Liver (tissue), 9 donors: ENCODE data around the gene COL27A1. TPM values are rescaled to one million over a fixed set of nuclear protein-coding genes. Genes with fewer than 3 reads are reported as not detected.

ENCODE experiments used
- DNase-seq: peaks from one replicate; pipeline ENCODE4 v3.0.0-alpha.2; 2017; ENCODE audit warnings: low spot score
- H3K27ac ChIP-seq, 2 donors: one replicate each; pipeline ENCODE4 v1.7.0; 2013; ENCODE audit warnings: inconsistent platforms in 2 of 2, low read length in 2 of 2, control low read depth in 1 of 2, low read depth in 1 of 2, mild to moderate bottlenecking in 1 of 2
- H3K27me3 ChIP-seq, 4 donors: one replicate each; pipeline versions ENCODE4 v1.6.1 to v1.7.0; 2013; ENCODE audit warnings: low read length in 3 of 4, inconsistent platforms in 1 of 4, mild to moderate bottlenecking in 1 of 4, moderate library complexity in 1 of 4; ENCODE audit not compliant: control insufficient read depth in 4 of 4, insufficient read depth in 4 of 4
- H3K36me3 ChIP-seq, 4 donors: one replicate each; pipeline versions ENCODE4 v1.6.1 to v1.7.0; 2013; ENCODE audit warnings: low read length in 3 of 4, mild to moderate bottlenecking in 3 of 4, low read depth in 1 of 4, moderate library complexity in 1 of 4; ENCODE audit not compliant: control insufficient read depth in 4 of 4, insufficient read depth in 3 of 4
- H3K4me1 ChIP-seq, 4 donors: one replicate each; pipeline versions ENCODE4 v1.6.1 to v1.7.0; 2013; ENCODE audit warnings: low read length in 3 of 4, mild to moderate bottlenecking in 3 of 4, moderate library complexity in 1 of 4; ENCODE audit not compliant: control insufficient read depth in 4 of 4, insufficient read depth in 4 of 4
- H3K4me3 ChIP-seq, 3 donors: one replicate each; pipeline versions ENCODE4 v1.6.1 to v1.7.0; 2013; ENCODE audit warnings: low read length in 3 of 3, control low read depth in 1 of 3, low read depth in 1 of 3, mild to moderate bottlenecking in 1 of 3
- H3K9ac ChIP-seq, 2 donors: one replicate each; pipeline ENCODE4 v1.7.0; 2013; ENCODE audit warnings: low read length in 2 of 2, mild to moderate bottlenecking in 2 of 2, moderate library complexity in 2 of 2, control low read depth in 1 of 2, low read depth in 1 of 2
- H3K9me3 ChIP-seq, 4 donors: one replicate each; pipeline versions ENCODE4 v1.6.1 to v1.7.0; 2013; ENCODE audit warnings: low read length in 3 of 4; ENCODE audit not compliant: control insufficient read depth in 4 of 4
- ATF3 ChIP-seq: IDR thresholded peaks from 2 replicates; pipeline ENCODE4 v1.6.1; 2016; ENCODE audit warnings: antibody characterized with exemption
- CTCF ChIP-seq: fragments of 150-350 bp; IDR thresholded peaks from 2 replicates; pipeline ENCODE4 v1.5.1; 2017; ENCODE audit warnings: improper control_type of control experiment, low read depth, low read length; ENCODE audit not compliant: missing input control
- EGR1 ChIP-seq, 2 donors: IDR thresholded peaks; 2 replicates each; pipeline ENCODE4 v1.6.1; 2016 to 2018; ENCODE audit warnings: antibody characterized with exemption in 2 of 2, low read depth in 2 of 2
- FOXA1 ChIP-seq: IDR thresholded peaks from 2 replicates; pipeline ENCODE4 v1.6.1; 2016; ENCODE audit warnings: antibody characterized with exemption
- FOXA2 ChIP-seq: IDR thresholded peaks from 2 replicates; pipeline ENCODE4 v1.6.1; 2016; ENCODE audit warnings: antibody characterized with exemption
- GABPA ChIP-seq, 2 donors: IDR thresholded peaks in 1 of 2; conservative IDR thresholded peaks in 1 of 2; 2 replicates each; pipeline ENCODE4 v1.6.1; 2016; ENCODE audit warnings: antibody characterized with exemption in 2 of 2, mild to moderate bottlenecking in 1 of 2, moderate library complexity in 1 of 2
- HNF4A ChIP-seq, 2 donors: conservative IDR thresholded peaks; 2 replicates each; pipeline ENCODE4 v1.6.1; 2016; ENCODE audit warnings: antibody characterized with exemption in 2 of 2, mild to moderate bottlenecking in 2 of 2
- HNF4G ChIP-seq: IDR thresholded peaks from 2 replicates; pipeline ENCODE4 v1.6.1; 2016; ENCODE audit warnings: antibody characterized with exemption
- JUND ChIP-seq, 2 donors: IDR thresholded peaks; 2 replicates each; pipeline ENCODE4 v1.6.1; 2016; ENCODE audit warnings: antibody characterized with exemption in 2 of 2
- MAX ChIP-seq: IDR thresholded peaks from 2 replicates; pipeline ENCODE4 v1.6.1; 2016; ENCODE audit warnings: antibody characterized with exemption
- NR2F2 ChIP-seq: IDR thresholded peaks from 2 replicates; pipeline ENCODE4 v1.6.1; 2016; ENCODE audit warnings: antibody characterized with exemption
- RAD21 ChIP-seq, 2 donors: IDR thresholded peaks; 2 replicates each; pipeline ENCODE4 v1.6.1; 2016; ENCODE audit warnings: antibody characterized with exemption in 2 of 2, mild to moderate bottlenecking in 2 of 2
- REST ChIP-seq: IDR thresholded peaks from 2 replicates; pipeline ENCODE4 v1.6.1; 2016; ENCODE audit warnings: antibody characterized with exemption, mild to moderate bottlenecking
- RXRA ChIP-seq, 2 donors: IDR thresholded peaks; 2 replicates each; pipeline ENCODE4 v1.6.1; 2017 to 2018; ENCODE audit warnings: antibody characterized with exemption in 2 of 2, mild to moderate bottlenecking in 1 of 2
- SP1 ChIP-seq: IDR thresholded peaks from 2 replicates; pipeline ENCODE4 v1.6.1; 2018; ENCODE audit warnings: antibody characterized with exemption, mild to moderate bottlenecking
- TAF1 ChIP-seq: conservative IDR thresholded peaks from 2 replicates; pipeline ENCODE4 v1.6.1; 2016; ENCODE audit warnings: antibody characterized with exemption, mild to moderate bottlenecking
- YY1 ChIP-seq: IDR thresholded peaks from 2 replicates; pipeline ENCODE4 v1.6.1; 2016; ENCODE audit warnings: antibody characterized with exemption, mild to moderate bottlenecking
- ZBTB33 ChIP-seq: IDR thresholded peaks from 2 replicates; pipeline ENCODE4 v1.6.1; 2016; ENCODE audit warnings: antibody characterized with exemption
- WGBS: extraction: QIAGEN DNeasy Blood & Tissue Kit; methylation state at CpG from one replicate; pipeline ENCODE4 v1.1.7; 2013; 5-methylcytosine and 5-hydroxymethylcytosine counted together
- polyA plus RNA-seq, 2 donors: library from polyadenylated mRNA; stranded (reverse) in 1 of 2; unstranded in 1 of 2; fragments of 200-250 nt in 1 of 2; fragments of >200 nt in 1 of 2; fragmentation: Nextera tagmentation in 1 of 2; extraction: Ambion mirVana in 1 of 2; gene quantifications; one replicate each; pipeline versions ENCODE4 v1.2.1 to v1.2.3, GENCODE V29; 2013 to 2015
- total RNA-seq, 2 donors: library from RNA; depleted of rRNA; stranded (reverse); fragments of >200 nt; gene quantifications; one replicate each; pipeline ENCODE4 v1.2.3, GENCODE V29; 2014
- donor health status: healthy.
- donor health status: healthy.
- donor health status: healthy.
- donor health status: healthy.
- donor health status: healthy.

COL27A1 gene
- total and polyA plus RNA-seq, 4 donors = 7.0 to 20.4 (median 12.0) TPM

- peaks cover 10 to 54% (median 44%) of the 10 kb centered on the region in 4 donors for H3K4me1 ChIP-seq
- DNase-seq = no peak
- H3K4me3 ChIP-seq = no peak overlapping the region
- peak overlapping the region in 1 of 2 donors; percentile 14 for H3K9ac ChIP-seq
- H3K9me3 ChIP-seq = no peaks in the 10 kb centered on the region
- H3K27ac ChIP-seq = peak overlapping the region in 1 of 2 donors; percentile 28
- no peaks in the 10 kb centered on the region for H3K27me3 ChIP-seq
- H3K36me3 ChIP-seq = peaks cover 0 to 6% (median 3%) of the 10 kb centered on the region in 4 donors
- WGBS = 85% methylated on average over 11 of the region's 11 CpGs
- TF ChIP-seq HNF4G = no peak
- no peak for TF ChIP-seq RXRA (IDR thresholded peaks at IDR 0.05)
- TF ChIP-seq NR2F2 = no peak
- no peak for TF ChIP-seq TAF1
Measured at GRCh38 chr9:114170771-114171461, 15.6 kb downstream of the COL27A1 start.

GRCh38 chr9:114171500-114171899, 16.2 kb downstream of the COL27A1 start:
- Histone ChIP-seq H3K27ac (peak overlapping the region in 1 of 2 donors; percentile 29), H3K9me3 (no peaks in the 10 kb centered on the region), H3K9ac (no peak overlapping the region), H3K4me3 (no peak overlapping the region), H3K27me3 (no peaks in the 10 kb centered on the region), H3K4me1 (peaks cover 13 to 60% (median 49%) of the 10 kb centered on the region in 4 donors), H3K36me3 (peaks cover 0 to 6% (median 3%) of the 10 kb centered on the region in 4 donors)
- no peak for DNase-seq
- no peak for TF ChIP-seq NR2F2
- no peak for TF ChIP-seq SP1
- no peak for TF ChIP-seq HNF4A (conservative IDR thresholded peaks at IDR 0.05)
- TF ChIP-seq HNF4G = no peak
- TF ChIP-seq GABPA (IDR thresholded peaks at IDR 0.05 in 1 of 2, conservative IDR thresholded peaks at IDR 0.05 in 1 of 2) = no peak
- TF ChIP-seq YY1 = no peak
- no peak for TF ChIP-seq CTCF
- no peak for TF ChIP-seq RXRA (IDR thresholded peaks at IDR 0.05)
- TF ChIP-seq JUND (IDR thresholded peaks at IDR 0.05) = no peak
- no peak for TF ChIP-seq FOXA1
- TF ChIP-seq MAX = no peak
- no peak for TF ChIP-seq TAF1
- no peak for TF ChIP-seq ZBTB33
- no peak for TF ChIP-seq EGR1 (IDR thresholded peaks at IDR 0.05; ENCODE audit: low read depth in 2 of 2)
- TF ChIP-seq REST = no peak
- TF ChIP-seq RAD21 (IDR thresholded peaks at IDR 0.05) = no peak
- no peak for TF ChIP-seq ATF3
- no peak for TF ChIP-seq FOXA2
- 95% methylated on average over 7 of the region's 7 CpGs for WGBS
